GM19324 (cell line): ENCODE measurements around the gene STOX2.

Source experiments
- ATAC-seq: cut with Tn5 transposase; IDR thresholded peaks from one replicate; pipeline ENCODE4 v1.9.1; 2021; ENCODE audit warnings: mild to moderate bottlenecking, moderate library complexity; ENCODE audit not compliant: unreplicated experiment, low FRiP score

The STOX2 gene, protein sequence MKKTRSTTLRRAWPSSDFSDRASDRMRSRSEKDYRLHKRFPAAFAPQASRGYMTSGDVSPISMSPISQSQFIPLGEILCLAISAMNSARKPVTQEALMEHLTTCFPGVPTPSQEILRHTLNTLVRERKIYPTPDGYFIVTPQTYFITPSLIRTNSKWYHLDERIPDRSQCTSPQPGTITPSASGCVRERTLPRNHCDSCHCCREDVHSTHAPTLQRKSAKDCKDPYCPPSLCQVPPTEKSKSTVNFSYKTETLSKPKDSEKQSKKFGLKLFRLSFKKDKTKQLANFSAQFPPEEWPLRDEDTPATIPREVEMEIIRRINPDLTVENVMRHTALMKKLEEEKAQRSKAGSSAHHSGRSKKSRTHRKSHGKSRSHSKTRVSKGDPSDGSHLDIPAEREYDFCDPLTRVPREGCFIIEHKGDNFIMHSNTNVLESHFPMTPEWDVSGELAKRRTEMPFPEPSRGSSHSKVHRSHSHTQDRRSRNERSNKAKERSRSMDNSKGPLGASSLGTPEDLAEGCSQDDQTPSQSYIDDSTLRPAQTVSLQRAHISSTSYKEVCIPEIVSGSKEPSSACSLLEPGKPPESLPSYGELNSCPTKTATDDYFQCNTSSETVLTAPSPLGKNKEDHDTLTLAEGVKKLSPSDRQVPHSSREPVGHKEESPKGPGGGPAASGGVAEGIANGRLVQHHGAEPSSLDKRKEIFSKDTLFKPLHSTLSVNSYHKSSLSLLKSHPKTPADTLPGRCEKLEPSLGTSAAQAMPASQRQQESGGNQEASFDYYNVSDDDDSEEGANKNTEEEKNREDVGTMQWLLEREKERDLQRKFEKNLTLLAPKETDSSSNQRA (N-terminal part only)

DNA sequence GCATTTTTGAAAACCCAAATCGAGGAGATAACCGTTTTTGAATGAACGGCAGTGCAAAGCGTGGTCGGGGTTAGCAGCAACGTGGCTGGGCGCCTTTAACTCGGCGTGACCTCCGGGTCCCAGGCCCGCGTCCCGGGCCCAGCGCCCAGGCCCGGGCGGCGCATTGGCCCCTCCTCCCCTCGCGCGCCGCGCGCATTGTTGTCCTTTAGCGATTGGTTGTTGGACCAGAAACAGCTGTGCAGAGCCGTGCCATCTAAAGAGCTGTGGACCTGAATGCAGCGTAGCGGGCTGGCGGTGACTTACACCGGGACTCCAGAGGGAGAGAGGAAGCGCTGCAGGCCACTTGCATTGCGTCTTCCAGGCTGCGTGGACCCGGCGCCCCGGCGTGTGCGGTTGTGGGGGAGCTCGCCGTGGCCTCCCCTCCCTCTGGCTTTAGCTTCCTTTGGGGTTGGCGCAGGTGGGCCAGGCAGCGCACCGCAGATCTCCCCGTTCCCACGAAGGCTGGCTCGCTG, at the start of gene STOX2:
Gene STOX2, plus strand, starts transcription at position 227 of the 512 bp plus-strand sequence. CDS start 1,484 bp downstream, outside the sequence.
- ATAC-seq: no peak

DNA sequence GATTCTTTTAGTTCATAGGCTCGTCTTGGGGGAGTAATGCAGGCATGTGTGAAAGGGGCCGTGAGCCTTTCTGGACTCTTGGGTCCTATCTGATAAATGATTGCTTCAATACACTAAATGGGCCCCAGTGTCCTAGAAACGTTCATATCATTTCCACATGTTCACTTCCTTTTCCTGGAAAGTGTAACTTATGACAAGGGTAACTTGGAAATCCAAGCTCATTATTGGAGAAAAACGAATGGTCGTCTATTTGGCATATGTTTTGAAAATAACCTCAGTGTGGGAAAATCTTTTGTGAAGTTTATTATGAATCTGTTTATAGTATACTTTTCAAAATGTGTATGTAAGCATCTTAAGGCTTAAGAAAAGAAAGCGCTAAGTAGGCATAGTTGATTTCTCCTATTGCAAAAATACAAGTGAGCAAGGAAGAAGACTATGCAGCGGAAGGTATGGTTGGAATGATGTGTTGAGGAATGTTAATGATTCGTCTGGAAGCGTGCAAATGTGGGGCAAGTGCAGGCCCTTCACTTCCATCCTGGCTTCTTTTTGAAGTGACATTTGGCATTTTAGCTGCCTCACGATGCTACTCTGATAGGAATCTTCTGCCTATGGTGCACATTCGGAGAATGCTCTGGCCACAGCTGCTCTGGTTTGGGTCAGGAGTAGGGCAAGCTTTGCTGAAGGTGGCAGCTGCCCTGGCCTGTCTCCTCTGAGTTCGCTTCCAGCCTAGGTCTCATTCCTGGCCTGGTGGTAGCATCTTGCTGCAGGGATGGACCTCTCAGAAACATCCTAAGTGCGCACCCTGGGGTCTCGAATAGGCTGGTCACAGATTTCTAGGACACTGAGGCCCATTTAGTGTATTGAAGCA, 49.5 kb upstream of the STOX2 start:
- no peak for ATAC-seq

GRCh38 chr4:183857040-183857439, 48.1 kb upstream of the STOX2 start:
- ATAC-seq: no peak

DNA sequence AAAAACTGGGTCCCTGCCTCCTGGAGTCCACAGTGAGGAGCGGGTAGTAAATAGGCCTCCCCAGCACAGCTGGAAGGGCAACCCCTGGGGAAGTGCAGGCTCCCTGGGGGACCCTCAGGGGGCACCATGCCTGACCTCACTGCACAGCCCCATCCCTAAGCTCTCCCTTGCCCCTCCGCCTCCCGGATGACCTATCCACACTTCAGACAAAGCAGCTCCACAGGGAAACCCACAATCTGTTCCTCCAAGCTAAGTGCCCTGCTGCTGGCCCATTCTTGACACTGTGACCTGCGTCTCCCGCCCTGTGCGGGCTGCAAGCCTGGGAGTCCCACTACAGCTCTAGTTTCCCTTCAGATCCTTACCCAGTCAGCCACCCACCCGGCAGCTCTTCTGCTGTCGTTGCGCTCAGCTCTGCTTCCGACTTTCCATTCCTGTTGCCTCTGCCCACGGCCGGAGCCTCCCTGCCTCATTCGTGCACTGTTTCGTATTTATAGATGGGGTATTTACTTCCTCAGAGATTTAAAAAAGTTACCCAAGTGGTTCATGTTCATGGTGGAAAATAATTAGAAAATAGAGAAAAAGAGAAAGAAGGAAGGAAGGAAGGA, 47.0 kb upstream of the STOX2 start:
- no peak for ATAC-seq

DNA sequence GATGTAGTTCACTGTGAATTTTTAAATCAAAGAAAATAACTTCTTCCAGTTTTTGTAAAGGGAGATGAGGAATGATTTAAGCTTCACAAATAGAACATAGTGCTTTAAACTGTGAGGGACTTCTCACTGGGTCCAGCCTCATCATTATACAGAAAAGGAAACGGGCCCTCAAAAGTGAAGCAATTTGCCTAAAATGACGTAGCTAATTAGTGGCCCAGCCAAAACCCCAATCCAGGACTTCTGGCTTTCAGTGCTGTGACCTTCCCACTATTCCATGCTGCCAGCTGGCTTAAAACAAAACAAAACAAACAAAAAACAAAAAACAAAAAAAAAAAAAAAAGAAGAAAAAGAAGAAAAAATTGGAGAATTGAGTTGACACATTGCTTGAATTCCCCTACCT, 45.0 kb upstream of the STOX2 start:
- ATAC-seq: no peak

DNA sequence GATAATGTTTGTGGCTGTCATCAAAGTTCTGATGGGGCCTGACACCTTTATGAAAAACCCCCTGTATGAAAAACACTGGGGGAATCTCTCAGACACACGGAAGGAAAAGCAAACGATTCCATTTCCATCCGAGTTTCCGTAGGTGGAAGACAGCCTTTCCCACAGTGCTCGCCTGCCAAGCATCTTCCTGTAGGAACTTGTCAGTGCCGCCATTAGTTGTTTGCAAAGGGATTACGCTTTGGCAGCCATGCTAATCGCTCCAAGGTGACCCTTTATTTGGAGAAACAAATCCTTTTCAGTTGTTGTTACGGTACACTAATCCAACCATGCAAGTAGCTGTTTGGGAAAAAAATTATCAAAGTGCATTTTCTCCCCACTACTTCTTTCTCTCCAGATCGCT, 44.4 kb upstream of the STOX2 start:
- no peak for ATAC-seq

DNA sequence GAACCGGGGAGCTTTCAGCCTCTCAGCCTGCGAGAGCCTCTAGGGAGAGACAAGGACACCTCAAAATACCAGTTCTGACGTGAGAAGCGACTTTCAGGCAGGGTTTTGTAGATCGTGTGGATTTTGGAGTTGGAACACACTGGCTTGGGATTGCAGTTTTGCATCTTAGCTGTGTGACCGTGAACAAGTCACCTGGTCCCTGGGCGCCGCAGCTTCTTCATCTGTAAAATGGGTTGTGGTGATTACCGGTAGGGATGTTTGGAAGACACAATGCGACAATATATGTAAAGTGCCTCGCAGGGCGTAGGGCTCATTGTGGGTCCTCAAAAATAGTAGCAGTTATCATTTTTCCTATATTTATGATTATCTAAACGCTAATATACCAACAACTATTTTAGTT, 43.7 kb upstream of the STOX2 start:
- no peak for ATAC-seq

DNA sequence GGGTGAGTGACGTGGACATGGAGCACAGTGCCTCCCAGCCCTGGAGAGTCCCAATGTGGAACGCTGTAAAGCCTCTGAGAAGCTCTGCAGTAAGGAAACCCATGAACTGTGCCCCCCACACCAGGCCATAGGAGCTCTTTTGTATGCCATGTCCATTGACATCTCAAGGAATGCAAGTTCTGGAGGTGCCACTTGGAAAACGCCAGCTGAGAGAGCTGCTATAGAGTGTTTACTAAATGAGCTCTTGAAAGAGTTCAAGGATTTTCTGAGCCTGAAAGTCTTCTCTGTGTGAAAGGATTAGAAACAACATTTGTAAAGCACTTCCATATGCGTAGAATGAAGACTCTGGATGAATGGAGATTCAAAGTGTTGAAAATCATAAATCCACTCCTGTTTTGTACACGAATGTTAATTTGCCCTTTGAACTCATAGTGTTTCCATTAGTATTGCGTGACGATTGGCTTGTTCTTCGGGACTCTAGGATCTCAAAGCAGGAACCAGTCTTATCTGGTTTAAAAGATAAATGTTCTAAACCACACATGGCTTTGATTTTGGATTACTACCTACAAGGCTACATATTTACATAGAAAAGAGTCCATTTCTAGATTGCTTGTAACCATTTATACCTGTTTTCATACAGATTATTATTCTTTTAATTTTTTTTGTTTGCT, 41.8 kb upstream of the STOX2 start:
- no peak for ATAC-seq

- ATAC-seq: no peak
Observed at GRCh38 chr4:183867247-183867646, 37.9 kb upstream of the STOX2 start.

DNA sequence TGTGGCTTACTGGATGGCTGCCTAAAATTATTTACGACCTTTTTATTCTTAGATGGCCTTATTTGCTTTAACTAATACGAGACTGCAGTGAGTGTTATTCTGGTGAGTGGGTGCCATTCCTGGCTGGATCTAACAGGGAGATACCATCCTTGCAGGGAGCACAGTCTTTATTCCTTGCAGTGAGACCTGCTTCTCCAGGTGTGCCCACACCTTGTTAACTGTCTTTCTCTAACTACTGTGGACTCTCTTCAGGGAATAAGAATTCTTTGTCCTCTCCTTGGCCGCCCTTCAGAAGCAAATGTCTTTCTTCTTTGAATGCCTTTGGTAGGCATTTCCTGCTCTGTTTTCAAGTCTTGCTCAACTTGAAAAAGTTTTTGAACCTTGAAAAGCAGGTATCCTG, 34.1 kb upstream of the STOX2 start:
- no peak for ATAC-seq

DNA sequence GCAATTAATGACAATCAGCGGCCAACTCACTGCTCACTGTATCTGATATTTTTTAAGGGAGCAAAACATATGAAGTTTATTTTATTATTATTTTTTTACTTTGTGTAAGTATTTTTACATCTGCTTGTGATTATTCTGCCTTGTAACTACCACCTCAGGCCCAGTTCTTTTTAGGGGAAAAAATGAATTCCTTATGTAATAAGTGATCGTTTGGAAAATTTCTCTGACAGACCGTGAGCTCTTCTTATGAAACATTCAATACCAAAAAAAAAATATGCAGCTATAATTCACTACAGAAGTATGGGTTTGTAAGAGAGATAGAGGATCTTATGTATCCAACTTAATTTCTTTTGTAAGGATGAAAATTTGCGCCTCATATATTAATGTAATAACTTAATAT, 33.5 kb upstream of the STOX2 start:
- ATAC-seq: no peak

DNA sequence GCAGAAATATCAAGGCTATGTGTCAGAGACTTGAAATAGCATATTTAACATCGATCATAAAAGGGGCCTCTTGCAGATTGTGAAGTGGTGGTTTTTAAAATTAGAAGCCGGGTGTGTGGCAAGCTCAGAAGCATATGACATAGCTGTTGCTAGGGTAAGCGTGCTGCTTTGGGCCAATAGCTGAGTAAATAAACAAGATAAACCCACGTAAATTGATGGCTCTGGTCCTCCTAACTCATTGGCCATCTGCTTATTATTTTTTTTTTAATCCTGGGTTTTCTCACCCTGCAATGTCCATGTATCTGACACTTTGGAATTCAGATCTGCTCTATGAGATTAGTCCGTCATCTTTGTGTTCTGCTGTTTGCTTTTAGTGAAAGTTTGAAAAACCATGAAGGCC, 32.6 kb upstream of the STOX2 start:
- ATAC-seq: no peak

DNA sequence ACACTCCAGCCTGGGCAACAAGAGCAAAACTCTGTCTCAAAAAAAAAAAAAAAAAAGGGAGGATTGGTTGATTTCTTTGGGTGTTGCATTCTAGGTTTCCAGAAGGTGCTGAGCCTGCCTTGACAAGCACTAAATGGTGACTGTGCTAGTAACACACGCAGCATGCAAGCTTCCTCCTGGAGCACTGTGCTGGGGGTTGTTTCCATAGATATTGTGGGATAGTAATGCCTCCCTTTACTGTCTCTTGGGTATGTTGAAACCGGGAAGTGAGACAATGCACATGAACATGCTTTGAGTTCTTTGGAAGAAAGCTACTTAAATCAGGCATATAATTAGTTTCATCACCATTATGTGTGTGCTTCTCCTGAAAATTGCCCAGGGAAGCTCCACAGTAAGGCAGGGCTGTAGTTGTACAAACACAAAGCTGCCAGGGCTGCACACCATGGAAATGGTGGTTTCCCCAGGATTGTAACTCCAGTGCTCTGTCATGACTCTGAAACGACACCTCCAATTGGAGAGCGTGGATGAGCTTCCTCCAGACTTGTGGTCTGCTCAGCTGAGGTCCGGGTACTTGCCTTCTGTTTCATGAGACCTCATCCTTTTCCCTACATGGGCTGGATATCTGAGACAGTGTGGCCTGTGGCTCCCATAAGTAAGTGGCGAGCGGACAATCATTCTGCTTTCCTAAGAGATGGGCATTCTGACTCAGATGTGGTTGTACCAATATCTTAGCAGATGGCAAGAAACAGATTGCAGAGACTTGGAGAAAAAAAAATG, 31.5 kb upstream of the STOX2 start:
- ATAC-seq: no peak

DNA sequence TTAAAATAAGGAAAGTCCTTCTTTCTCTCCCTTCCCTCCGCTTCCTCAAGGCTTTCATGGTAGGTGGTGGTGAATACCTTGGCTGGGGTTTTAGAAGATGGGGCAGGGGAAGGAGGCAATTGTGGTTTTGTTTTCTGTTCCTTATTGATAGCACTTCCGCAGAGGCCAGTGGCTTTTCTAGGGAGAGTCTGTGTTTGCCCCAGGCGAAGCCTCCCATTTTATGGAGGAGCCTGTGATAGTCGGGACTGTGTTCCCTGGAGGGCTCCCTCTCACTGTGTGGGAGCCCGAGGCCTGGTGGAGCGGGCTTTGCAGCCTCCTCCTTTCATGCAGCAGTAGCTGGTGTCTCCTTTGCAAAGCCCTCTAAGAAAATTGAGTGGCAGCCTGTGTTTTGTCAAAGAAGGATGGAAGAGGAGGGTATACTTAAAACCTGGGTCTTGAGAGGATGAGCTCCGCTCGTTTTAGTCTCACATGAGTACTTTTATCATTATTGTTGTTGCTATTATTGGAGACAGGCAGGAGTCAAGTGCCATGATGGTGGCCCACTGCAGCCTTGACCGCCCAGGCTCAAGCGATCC, 29.8 kb upstream of the STOX2 start:
- ATAC-seq: no peak

GRCh38 chr4:183876268-183876934, 28.7 kb upstream of the STOX2 start:
- ATAC-seq: no peak

- ATAC-seq: no peak
Observed at GRCh38 chr4:183878251-183878970, 26.7 kb upstream of the STOX2 start.

- no peak for ATAC-seq
Observed at GRCh38 chr4:183885205-183885720, 19.8 kb upstream of the STOX2 start.
